ENCODE results near the gene ESRRG.

ESRRG gene

GRCh38 chr1:216666441-216666840, 56.8 kb downstream of the ESRRG start:
- Histone ChIP-seq H3K4me1 (no peaks in the 10 kb centered on the region), H3K36me3 (no peaks in the 10 kb centered on the region), H3K4me3 (no peak overlapping the region), H3K9me3 (no peaks in the 10 kb centered on the region), H3K27ac (no peak overlapping the region), H3K27me3 (no peaks in the 10 kb centered on the region)
- intact Hi-C loops (cut with DNase I; ENCODE audit: low total_unique reads): no loop called here
- no peak for DNase-seq
- TF ChIP-seq CTCF (IDR thresholded peaks at IDR 0.05): no peak

GRCh38 chr1:216665856-216666255, 57.4 kb downstream of the ESRRG start:
- Histone ChIP-seq H3K27ac (no peak overlapping the region), H3K4me3 (no peak overlapping the region), H3K4me1 (no peaks in the 10 kb centered on the region), H3K36me3 (no peaks in the 10 kb centered on the region), H3K9me3 (no peaks in the 10 kb centered on the region), H3K27me3 (no peaks in the 10 kb centered on the region)
- TF ChIP-seq CTCF (IDR thresholded peaks at IDR 0.05): no peak
- intact Hi-C loops (cut with DNase I; ENCODE audit: low total_unique reads): no loop called here
- DNase-seq: no peak

GRCh38 chr1:216665406-216665805, 57.8 kb downstream of the ESRRG start:
- Histone ChIP-seq H3K9me3 (no peaks in the 10 kb centered on the region), H3K27me3 (no peaks in the 10 kb centered on the region), H3K36me3 (no peaks in the 10 kb centered on the region), H3K4me1 (no peaks in the 10 kb centered on the region), H3K27ac (no peak overlapping the region), H3K4me3 (no peak overlapping the region)
- DNase-seq: no peak
- intact Hi-C loops (cut with DNase I; ENCODE audit: low total_unique reads): no loop called here
- TF ChIP-seq CTCF (IDR thresholded peaks at IDR 0.05): no peak

- Histone ChIP-seq H3K4me1 (no peaks in the 10 kb centered on the region), H3K4me3 (no peak overlapping the region), H3K27ac (no peak overlapping the region), H3K27me3 (no peaks in the 10 kb centered on the region), H3K9me3 (no peaks in the 10 kb centered on the region), H3K36me3 (no peaks in the 10 kb centered on the region)
- intact Hi-C loops (cut with DNase I; ENCODE audit: low total_unique reads): no loop called here
- no peak for DNase-seq
- no peak for TF ChIP-seq CTCF (IDR thresholded peaks at IDR 0.05)
These were observed 60.5 kb downstream of the ESRRG start for GRCh38 chr1:216662681-216663080.

- no peak for TF ChIP-seq CTCF (IDR thresholded peaks at IDR 0.05)
- no peak overlapping the region for H3K4me3 ChIP-seq
- no peaks in the 10 kb centered on the region for H3K27me3 ChIP-seq
- no peaks in the 10 kb centered on the region for H3K9me3 ChIP-seq
- intact Hi-C loops (cut with DNase I; ENCODE audit: low total_unique reads): no loop called here
- no peak for DNase-seq
- H3K4me1 ChIP-seq: no peaks in the 10 kb centered on the region
- H3K27ac ChIP-seq: no peak overlapping the region
- H3K36me3 ChIP-seq: no peaks in the 10 kb centered on the region
These were observed 62.7 kb downstream of the ESRRG start for GRCh38 chr1:216660561-216660960.

- intact Hi-C loops (cut with DNase I; ENCODE audit: low total_unique reads): no loop called here
- no peak for TF ChIP-seq CTCF (IDR thresholded peaks at IDR 0.05)
- no peak overlapping the region for H3K27ac ChIP-seq
These were observed 70.2 kb downstream of the ESRRG start for GRCh38 chr1:216653001-216653400.

More at GRCh38 chr1:216653001-216653400, 70.2 kb downstream of the ESRRG start:
- Histone ChIP-seq H3K27me3 (no peaks in the 10 kb centered on the region), H3K9me3 (no peaks in the 10 kb centered on the region), H3K36me3 (no peaks in the 10 kb centered on the region), H3K4me1 (no peaks in the 10 kb centered on the region), H3K4me3 (no peak overlapping the region)
- DNase-seq: no peak

Measured in tibial artery (tissue), 4 donors.